ENCODE measurements around the gene AGFG2. TPM values are rescaled to one million over a fixed set of nuclear protein-coding genes. Genes with fewer than 3 reads are reported as not detected.

The AGFG2 gene
- total RNA-seq, 2 donors from 2014 or later, result 33.0 to 94.9 TPM

DNA sequence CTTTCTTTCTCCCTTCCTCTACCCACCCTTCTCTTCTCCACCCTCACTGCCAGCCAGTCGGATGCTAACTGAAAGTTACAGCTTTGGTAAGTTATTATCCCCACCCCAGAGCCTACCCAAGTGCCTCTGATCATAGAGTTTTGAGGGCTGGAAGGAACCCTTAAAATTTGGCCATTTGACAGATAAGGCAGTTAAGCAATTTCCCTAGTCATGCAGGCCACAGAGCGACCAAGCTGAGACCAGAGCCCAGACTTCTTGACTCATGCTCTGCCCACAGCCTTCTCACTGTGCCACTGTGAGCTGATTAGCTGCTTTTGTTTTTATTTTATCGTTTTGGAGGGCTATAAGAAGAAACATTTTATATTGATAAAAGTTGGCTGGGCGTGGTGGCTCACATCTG, 17.5 kb downstream of the AGFG2 start:
- Histone ChIP-seq H3K4me3 (no peak overlapping the region), H3K27me3 (replicated peaks; ENCODE audit: insufficient read depth) (no peaks in the 10 kb centered on the region), H3K27ac (no peak overlapping the region), H3K4me1 (replicated peaks) (no peaks in the 10 kb centered on the region), H3K9me3 (no peaks in the 10 kb centered on the region), H3K36me3 (peaks cover 0 to 11% of the 10 kb centered on the region in 2 donors)
- TF ChIP-seq CTCF (IDR thresholded peaks at IDR 0.05) (no peak), POLR2A (IDR thresholded peaks at IDR 0.05) (no peak), POLR2AphosphoS5 (IDR thresholded peaks at IDR 0.05) (no peak)
- no peak for DNase-seq (ENCODE audit: low spot score)
- 85% methylated on average over 4 of the region's 4 CpGs for WGBS
- intact Hi-C loops (cut with DNase I), result no loop called here

DNA sequence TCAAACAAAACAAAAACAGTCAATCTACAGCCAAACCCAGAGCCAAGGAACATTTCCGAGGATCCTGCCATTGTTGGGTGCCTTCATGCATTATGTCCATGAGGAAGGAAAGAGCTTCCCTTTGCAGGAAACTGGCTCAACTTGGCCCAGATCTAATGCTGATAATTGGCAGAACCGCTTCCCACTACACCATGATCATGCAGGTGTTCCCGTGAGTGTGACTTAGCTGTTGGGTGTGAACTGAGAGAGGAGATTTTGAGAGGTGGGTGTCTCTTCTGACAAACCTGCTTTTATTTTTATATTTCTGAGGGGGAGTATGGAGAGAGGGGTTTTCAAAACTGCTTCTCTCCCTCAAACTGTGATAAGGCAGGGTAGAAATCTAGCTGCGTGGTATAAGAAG, 20.1 kb downstream of the AGFG2 start:
- H3K36me3 ChIP-seq, result peaks cover 0 to 11% of the 10 kb centered on the region in 2 donors
- intact Hi-C loops (cut with DNase I), result no loop called here
- H3K27ac ChIP-seq, result no peak overlapping the region
- H3K4me1 ChIP-seq (replicated peaks), result no peaks in the 10 kb centered on the region
- H3K27me3 ChIP-seq (replicated peaks; ENCODE audit: insufficient read depth), result no peaks in the 10 kb centered on the region
- no peak overlapping the region for H3K4me3 ChIP-seq
- TF ChIP-seq CTCF (IDR thresholded peaks at IDR 0.05), result no peak
- TF ChIP-seq POLR2AphosphoS5 (IDR thresholded peaks at IDR 0.05), result no peak
- no peak for TF ChIP-seq POLR2A (IDR thresholded peaks at IDR 0.05)
- H3K9me3 ChIP-seq, result no peaks in the 10 kb centered on the region
- DNase-seq (ENCODE audit: low spot score), result no peak
- WGBS, result 75% methylated on average over 4 of the region's 4 CpGs

- H3K4me3 ChIP-seq, result no peak overlapping the region
- H3K36me3 ChIP-seq, result no peaks in the 10 kb centered on the region
- no peak for DNase-seq (ENCODE audit: low spot score)
- intact Hi-C loops (cut with DNase I), result loop anchor here (2.0 kb wide), 1 partner anchor 95 kb away; no protein-coding TSS in a partner anchor
- H3K27me3 ChIP-seq (replicated peaks; ENCODE audit: insufficient read depth), result no peaks in the 10 kb centered on the region
- H3K27ac ChIP-seq, result no peak overlapping the region
- H3K9me3 ChIP-seq, result no peaks in the 10 kb centered on the region
- no peak for TF ChIP-seq POLR2AphosphoS5 (IDR thresholded peaks at IDR 0.05)
- no peak for TF ChIP-seq CTCF (IDR thresholded peaks at IDR 0.05)
- no peak for TF ChIP-seq POLR2A (IDR thresholded peaks at IDR 0.05)
- no peaks in the 10 kb centered on the region for H3K4me1 ChIP-seq (replicated peaks)
- WGBS, result 95% methylated on average over 12 of the region's 12 CpGs
Measured at GRCh38 chr7:100561491-100562194, 22.6 kb downstream of the AGFG2 start.

DNA sequence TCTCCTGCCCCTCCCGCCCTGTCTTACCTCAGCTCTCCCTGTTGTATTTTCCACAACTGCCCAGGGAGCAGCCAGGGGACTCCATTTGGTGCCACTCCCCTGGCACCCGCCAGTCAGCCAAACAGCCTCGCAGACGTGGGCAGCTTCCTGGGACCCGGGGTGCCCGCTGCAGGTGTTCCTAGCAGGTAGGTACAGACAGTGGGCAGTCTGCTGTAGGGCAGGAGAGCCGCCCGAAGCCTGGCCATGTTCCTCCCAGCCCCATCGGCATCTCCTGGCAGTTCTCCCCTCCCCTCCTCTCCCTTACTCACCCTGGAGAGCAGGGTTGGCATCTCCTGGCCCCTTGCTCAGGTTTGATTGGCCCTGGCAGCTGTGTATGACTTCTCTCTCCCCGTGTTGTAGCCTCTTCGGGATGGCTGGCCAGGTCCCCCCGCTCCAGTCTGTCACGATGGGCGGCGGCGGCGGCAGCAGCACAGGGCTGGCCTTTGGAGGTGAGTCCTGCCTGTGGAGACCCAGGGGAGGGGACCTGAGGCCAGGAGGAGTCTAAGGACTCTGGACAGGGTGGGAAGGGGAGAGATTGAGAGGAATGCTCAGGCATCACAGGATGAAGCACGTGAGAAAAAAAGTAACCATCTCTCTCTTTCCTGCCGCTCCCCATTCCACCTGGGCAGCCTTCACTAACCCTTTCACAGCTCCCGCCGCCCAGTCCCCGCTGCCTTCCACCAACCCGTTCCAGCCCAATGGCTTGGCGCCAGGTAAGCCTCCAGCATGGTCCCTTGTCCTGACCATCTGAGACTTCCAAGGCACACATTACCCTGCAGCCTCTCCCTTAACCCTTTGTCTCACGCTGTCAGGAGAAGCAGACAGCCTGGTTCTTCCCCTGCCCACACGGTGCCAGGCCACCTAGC, 23.4 kb downstream of the AGFG2 start:
- WGBS, result 87% methylated on average over 26 of the region's 26 CpGs
- H3K36me3 ChIP-seq, result no peaks in the 10 kb centered on the region
- intact Hi-C loops (cut with DNase I), result no loop called here

DNA sequence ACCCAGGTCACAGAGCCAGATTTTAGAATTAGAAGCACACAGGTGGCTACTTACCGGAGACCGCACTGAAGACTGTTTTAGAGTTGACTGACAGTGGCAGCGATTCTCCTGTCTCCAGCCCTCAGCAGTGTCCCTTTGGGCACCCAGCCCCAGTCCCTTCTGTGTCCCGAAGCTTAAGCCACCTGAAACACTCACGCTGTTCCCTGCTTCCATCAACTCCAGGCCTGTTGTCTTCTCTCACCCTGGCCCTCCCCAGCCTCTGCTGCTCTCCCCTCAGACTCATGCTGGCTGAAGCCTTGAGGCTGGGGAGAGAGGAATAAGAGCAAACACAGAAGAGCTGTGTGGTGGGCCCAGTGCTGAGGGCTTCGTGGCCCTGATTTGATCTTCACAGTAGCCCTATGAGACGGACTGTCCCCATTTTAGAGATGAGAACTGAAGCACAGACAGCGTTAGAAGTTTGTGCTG, 24.1 kb downstream of the AGFG2 start:
- Histone ChIP-seq H3K27me3 (replicated peaks; ENCODE audit: insufficient read depth) (no peaks in the 10 kb centered on the region), H3K36me3 (no peaks in the 10 kb centered on the region), H3K4me3 (no peak overlapping the region), H3K4me1 (replicated peaks) (no peaks in the 10 kb centered on the region), H3K27ac (no peak overlapping the region), H3K9me3 (no peaks in the 10 kb centered on the region)
- TF ChIP-seq POLR2AphosphoS5 (IDR thresholded peaks at IDR 0.05) (no peak), POLR2A (IDR thresholded peaks at IDR 0.05) (no peak), CTCF (IDR thresholded peaks at IDR 0.05) (no peak)
- 93% methylated on average over 8 of the region's 8 CpGs for WGBS
- no peak for DNase-seq (ENCODE audit: low spot score)
- intact Hi-C loops (cut with DNase I), result no loop called here

More for the DNA sequence above, 23.4 kb downstream of the AGFG2 start:
- TF ChIP-seq POLR2A (IDR thresholded peaks at IDR 0.05), result no peak
- no peak for TF ChIP-seq POLR2AphosphoS5 (IDR thresholded peaks at IDR 0.05)
- Histone ChIP-seq H3K27me3 (replicated peaks; ENCODE audit: insufficient read depth) (no peaks in the 10 kb centered on the region), H3K4me1 (replicated peaks) (no peaks in the 10 kb centered on the region), H3K9me3 (no peaks in the 10 kb centered on the region), H3K27ac (no peak overlapping the region), H3K4me3 (no peak overlapping the region)
- no peak for DNase-seq (ENCODE audit: low spot score)

All from prostate gland (tissue), 2 donors.